Measurements from ENCODE around the gene INMT. TPM values are rescaled to one million over a fixed set of nuclear protein-coding genes. Genes with fewer than 3 reads are reported as not detected.
A peak's percentile ranks its signal among the peaks of the same experiment; 100 is the strongest.

Gene INMT
- total and polyA plus RNA-seq, 2 experiments from 2014 or later, result 0.79 to 1.1 TPM

DNA sequence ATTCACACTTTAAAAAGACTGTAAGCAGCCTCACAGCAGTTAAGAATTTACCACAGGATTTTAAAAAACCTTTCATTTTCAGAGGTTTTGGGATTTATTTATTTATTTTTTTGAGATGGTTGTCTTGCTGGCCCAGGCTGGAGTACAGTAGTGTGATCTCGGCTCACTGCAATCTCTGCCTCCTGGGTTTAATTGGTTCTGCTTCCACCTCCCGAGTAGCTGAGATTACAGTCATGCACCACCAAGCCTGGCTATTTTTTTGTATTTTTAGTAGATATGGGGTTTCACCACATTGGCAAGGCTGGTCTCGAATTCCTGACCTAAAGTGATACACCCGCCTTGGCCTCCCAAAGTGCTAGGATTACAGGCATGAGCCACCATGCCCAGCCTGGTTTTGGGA, 38.4 kb downstream of the INMT start (continued):
- no peak for TF ChIP-seq REST (IDR thresholded peaks at IDR 0.05; ENCODE audit: unreplicated experiment)
- TF ChIP-seq, protein P1, sequence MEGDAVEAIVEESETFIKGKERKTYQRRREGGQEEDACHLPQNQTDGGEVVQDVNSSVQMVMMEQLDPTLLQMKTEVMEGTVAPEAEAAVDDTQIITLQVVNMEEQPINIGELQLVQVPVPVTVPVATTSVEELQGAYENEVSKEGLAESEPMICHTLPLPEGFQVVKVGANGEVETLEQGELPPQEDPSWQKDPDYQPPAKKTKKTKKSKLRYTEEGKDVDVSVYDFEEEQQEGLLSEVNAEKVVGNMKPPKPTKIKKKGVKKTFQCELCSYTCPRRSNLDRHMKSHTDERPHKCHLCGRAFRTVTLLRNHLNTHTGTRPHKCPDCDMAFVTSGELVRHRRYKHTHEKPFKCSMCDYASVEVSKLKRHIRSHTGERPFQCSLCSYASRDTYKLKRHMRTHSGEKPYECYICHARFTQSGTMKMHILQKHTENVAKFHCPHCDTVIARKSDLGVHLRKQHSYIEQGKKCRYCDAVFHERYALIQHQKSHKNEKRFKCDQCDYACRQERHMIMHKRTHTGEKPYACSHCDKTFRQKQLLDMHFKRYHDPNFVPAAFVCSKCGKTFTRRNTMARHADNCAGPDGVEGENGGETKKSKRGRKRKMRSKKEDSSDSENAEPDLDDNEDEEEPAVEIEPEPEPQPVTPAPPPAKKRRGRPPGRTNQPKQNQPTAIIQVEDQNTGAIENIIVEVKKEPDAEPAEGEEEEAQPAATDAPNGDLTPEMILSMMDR (conservative IDR thresholded peaks at IDR 0.05; ENCODE audit: low read depth in 2 of 2), result no peak
- TF ChIP-seq, protein P2, sequence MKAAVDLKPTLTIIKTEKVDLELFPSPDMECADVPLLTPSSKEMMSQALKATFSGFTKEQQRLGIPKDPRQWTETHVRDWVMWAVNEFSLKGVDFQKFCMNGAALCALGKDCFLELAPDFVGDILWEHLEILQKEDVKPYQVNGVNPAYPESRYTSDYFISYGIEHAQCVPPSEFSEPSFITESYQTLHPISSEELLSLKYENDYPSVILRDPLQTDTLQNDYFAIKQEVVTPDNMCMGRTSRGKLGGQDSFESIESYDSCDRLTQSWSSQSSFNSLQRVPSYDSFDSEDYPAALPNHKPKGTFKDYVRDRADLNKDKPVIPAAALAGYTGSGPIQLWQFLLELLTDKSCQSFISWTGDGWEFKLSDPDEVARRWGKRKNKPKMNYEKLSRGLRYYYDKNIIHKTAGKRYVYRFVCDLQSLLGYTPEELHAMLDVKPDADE (IDR thresholded peaks at IDR 0.05), result no peak
- no peak for TF ChIP-seq NANOG (IDR thresholded peaks at IDR 0.05; ENCODE audit: borderline replicate concordance)

- ATAC-seq (peak; percentile 90), DNase-seq (ENCODE audit: low spot score) (peak; percentile 62)
- H3K36me3 ChIP-seq (ENCODE audit: insufficient read depth), result no peaks in the 10 kb centered on the region
- H3K4me3 Mint-ChIP-seq, result no peak overlapping the region
- H3K27me3 ChIP-seq (ENCODE audit: insufficient read depth), result no peaks in the 10 kb centered on the region
- no peaks in the 10 kb centered on the region for H4K20me1 ChIP-seq (replicated peaks; ENCODE audit: insufficient read depth)
- H3K4me2 ChIP-seq, result no peak overlapping the region
- H3K27me3 Mint-ChIP-seq (ENCODE audit: insufficient read depth, low read depth, poor library complexity), result no peaks in the 10 kb centered on the region
- H3K4me1 Mint-ChIP-seq, result peaks cover 12% of the 10 kb centered on the region; the same call in 2 of the 3 replicates
- no peak overlapping the region for H3K4me3 ChIP-seq
- H3K79me2 ChIP-seq (replicated peaks; ENCODE audit: insufficient read depth), result no peaks in the 10 kb centered on the region
- no peaks in the 10 kb centered on the region for H3F3A ChIP-seq (replicated peaks; ENCODE audit: low read depth)
- no peak overlapping the region for H2AFZ ChIP-seq
- no peak overlapping the region for H3K27ac ChIP-seq (ENCODE audit: low read depth)
- no peaks in the 10 kb centered on the region for H3K36me3 Mint-ChIP-seq (ENCODE audit: low read depth)
- no peak overlapping the region for H3K27ac Mint-ChIP-seq
- TF ChIP-seq ZNF114 (CRISPR knock-in tag; IDR thresholded peaks at IDR 0.05), result no peak
- TF ChIP-seq, protein P1 (conservative IDR thresholded peaks at IDR 0.05; ENCODE audit: low read depth in 2 of 2), result peak; percentile 52 to 65
- no peaks in the 10 kb centered on the region for H3K9me2 ChIP-seq (ENCODE audit: insufficient read depth)
- no peaks in the 10 kb centered on the region for H3K4me1 ChIP-seq (ENCODE audit: insufficient read depth)
- no peaks in the 10 kb centered on the region for H3K9me3 Mint-ChIP-seq
Measured at GRCh38 chr7:30791114-30791513, 39.2 kb downstream of the INMT start.

All from GM23338 (cell line).